ENCODE results near the gene SH3GL1. TPM values are rescaled to one million over a fixed set of nuclear protein-coding genes. Genes with fewer than 3 reads are reported as not detected.

SH3GL1 gene
- total RNA-seq, 4 donors from 2014 or later: 109 to 117 (median 112) TPM

- no peak for DNase-seq (ENCODE audit: low spot score in 2 of 2)
- 58 to 68% methylated on average over 13 of the region's 13 CpGs for WGBS, 2 donors
- no peak overlapping the region for H3K4me3 ChIP-seq (ENCODE audit: low read depth, poor library complexity, severe bottlenecking)
- TF ChIP-seq POLR2A (IDR thresholded peaks at IDR 0.05) (no peak), CTCF (IDR thresholded peaks at IDR 0.05) (no peak)
- intact Hi-C loops (cut with DNase I; ENCODE audit: low total_unique reads): no loop called here
Observed at GRCh38 chr19:4326215-4326836, 74.0 kb downstream of the SH3GL1 start.

GRCh38 chr19:4324228-4324627, 76.1 kb downstream of the SH3GL1 start:
- 67 to 83% methylated on average over 12 of the region's 12 CpGs for whole genome bisulfite sequencing, 2 donors
- no peak for TF ChIP-seq CTCF (IDR thresholded peaks at IDR 0.05)
- TF ChIP-seq POLR2A (IDR thresholded peaks at IDR 0.05): no peak
- intact Hi-C loops (cut with DNase I; ENCODE audit: low total_unique reads): no loop called here
- no peak overlapping the region for H3K4me3 ChIP-seq (ENCODE audit: low read depth, poor library complexity, severe bottlenecking)
- DNase-seq (ENCODE audit: low spot score in 2 of 2): no peak

- 88 to 92% methylated on average over 7 to 9 of the region's 9 CpGs for WGBS, 2 donors
Observed at GRCh38 chr19:4323692-4324091, 76.7 kb downstream of the SH3GL1 start.

GRCh38 chr19:4322942-4323665, 77.2 kb downstream of the SH3GL1 start:
- intact Hi-C loops (cut with DNase I; ENCODE audit: low total_unique reads): no loop called here
- no peak for DNase-seq (ENCODE audit: low spot score in 2 of 2)
- WGBS, 2 donors: 75 to 78% methylated on average over 19 to 31 of the region's 37 CpGs
- TF ChIP-seq CTCF (IDR thresholded peaks at IDR 0.05) (no peak), POLR2A (IDR thresholded peaks at IDR 0.05) (no peak)
- H3K4me3 ChIP-seq (ENCODE audit: low read depth, poor library complexity, severe bottlenecking): no peak overlapping the region

More at GRCh38 chr19:4323692-4324091, 76.7 kb downstream of the SH3GL1 start:
- intact Hi-C loops (cut with DNase I; ENCODE audit: low total_unique reads): no loop called here
- DNase-seq (ENCODE audit: low spot score in 2 of 2): no peak
- TF ChIP-seq POLR2A (IDR thresholded peaks at IDR 0.05): no peak
- TF ChIP-seq CTCF (IDR thresholded peaks at IDR 0.05): no peak
- H3K4me3 ChIP-seq (ENCODE audit: low read depth, poor library complexity, severe bottlenecking): no peak overlapping the region

GRCh38 chr19:4320419-4320818, 79.9 kb downstream of the SH3GL1 start:
- 95 to 97% methylated on average over 2 of the region's 2 CpGs for whole genome bisulfite sequencing, 2 donors
- TF ChIP-seq CTCF (IDR thresholded peaks at IDR 0.05) (no peak), POLR2A (IDR thresholded peaks at IDR 0.05) (no peak)
- intact Hi-C loops (cut with DNase I; ENCODE audit: low total_unique reads): no loop called here
- no peak for DNase-seq (ENCODE audit: low spot score in 2 of 2)
- H3K4me3 ChIP-seq (ENCODE audit: low read depth, poor library complexity, severe bottlenecking): no peak overlapping the region
